Keratinocyte (primary cell): ENCODE results near the gene CENATAC. TPM values are rescaled to one million over a fixed set of nuclear protein-coding genes. Genes with fewer than 3 reads are reported as not detected.
"Not testable (repeated sequence)": the region's sequence is repeated elsewhere in the genome, so short reads cannot be mapped to it uniquely, and the experiment has no call there.

Experiments used
- DNase-seq: peaks from one replicate; pipeline ENCODE4 v3.0.0-alpha.2; 2011; ENCODE audit warnings: low read depth, missing footprints, low spot score
- FAIRE-seq: peaks from 2 replicates; lab custom pipeline; 2011; peaks lifted over from hg19 to GRCh38; lab: Jason Lieb, UNC
- H2AFZ ChIP-seq: 2 replicates; pipeline ENCODE4 v1.6.0; 2012; ENCODE audit warnings: low read length, control low read depth, inconsistent platforms; ENCODE audit not compliant: control insufficient read depth
- H3K27ac ChIP-seq: 2 replicates; pipeline ENCODE4 v1.5.1; 2011; ENCODE audit warnings: low read length; ENCODE audit not compliant: control insufficient read depth, insufficient read depth
- H3K27me3 ChIP-seq: 3 replicates; pipeline ENCODE4 v1.6.0; 2011; ENCODE audit warnings: low read length; ENCODE audit not compliant: control insufficient read depth, insufficient read depth; ENCODE audit errors: extremely low read depth
- H3K36me3 ChIP-seq, 2 experiments: 2 replicates in 1 of 2; 3 replicates in 1 of 2; pipeline ENCODE4 v1.5.1; 2011; ENCODE audit warnings: low read length in 2 of 2, mild to moderate bottlenecking in 1 of 2; ENCODE audit not compliant: control insufficient read depth in 2 of 2, insufficient read depth in 2 of 2; ENCODE audit errors: extremely low read depth in 1 of 2
- H3K4me1 ChIP-seq: 3 replicates; pipeline ENCODE4 v1.5.1; 2011; ENCODE audit warnings: low read length; ENCODE audit not compliant: control insufficient read depth, insufficient read depth; ENCODE audit errors: extremely low read depth
- H3K4me2 ChIP-seq: 3 replicates; pipeline ENCODE4 v1.6.0; 2011; ENCODE audit warnings: low read depth, low read length; ENCODE audit not compliant: control insufficient read depth, insufficient read depth; ENCODE audit errors: extremely low read depth
- H3K4me3 ChIP-seq, 3 experiments: fragments of 200-600 bp in 1 of 3; sonication (generic) in 1 of 3; 2 replicates in 2 of 3; 3 replicates in 1 of 3; pipeline ENCODE4 v1.5.1; 2011 to 2016; ENCODE audit warnings: low read length in 3 of 3, mild to moderate bottlenecking in 3 of 3, control low read depth in 2 of 3, inconsistent platforms in 1 of 3, low read depth in 1 of 3, mixed read lengths in 1 of 3, mixed run types in 1 of 3, moderate library complexity in 1 of 3; ENCODE audit not compliant: control insufficient read depth in 2 of 3, insufficient read depth in 2 of 3; ENCODE audit errors: extremely low read depth in 1 of 3
- H3K79me2 ChIP-seq: 2 replicates; pipeline ENCODE4 v1.6.0; 2012; ENCODE audit warnings: low read length; ENCODE audit not compliant: control insufficient read depth, insufficient read depth
- H3K9ac ChIP-seq: 3 replicates; pipeline ENCODE4 v1.6.0; 2011; ENCODE audit warnings: low read length; ENCODE audit not compliant: control insufficient read depth, insufficient read depth; ENCODE audit errors: extremely low read depth
- H3K9me1 ChIP-seq: 3 replicates; pipeline ENCODE4 v1.6.0; 2011; ENCODE audit warnings: low read length; ENCODE audit not compliant: control insufficient read depth, insufficient read depth; ENCODE audit errors: extremely low read depth
- H3K9me3 ChIP-seq: 2 replicates; pipeline ENCODE4 v1.5.1; 2012; ENCODE audit warnings: low read depth, low read length; ENCODE audit not compliant: control insufficient read depth
- H4K20me1 ChIP-seq: 3 replicates; pipeline ENCODE4 v1.6.0; 2011; ENCODE audit warnings: low read length; ENCODE audit not compliant: control insufficient read depth, insufficient read depth; ENCODE audit errors: extremely low read depth
- EZH2 ChIP-seq: IDR thresholded peaks from one replicate; pipeline ENCODE4 v1.6.1; 2012; ENCODE audit warnings: inconsistent platforms, mild to moderate bottlenecking, low read length, moderate library complexity
- dilution Hi-C: fragments of 300-500 bp; cut with MboI; formaldehyde crosslinking; loops from one replicate; pipeline ENCODE4 v1.7.0; 2020; ENCODE audit warnings: low sequenced_read_pairs; ENCODE audit not compliant: extremely low pct_ligation_motif_present
- polyA plus RNA-seq, 5 experiments: library from polyadenylated mRNA; depleted of rRNA in 3 of 5; stranded (reverse) in 3 of 5; stranded (forward) in 1 of 5; unstranded in 1 of 5; fragments of >200 nt; gene quantifications; 1 replicate in 1 of 5; 2 replicates in 3 of 5; 3 replicates in 1 of 5; pipeline versions ENCODE4 v1.2.1 to v1.2.3, GENCODE V29; 2011 to 2012; ENCODE audit warnings: missing spikeins in 2 of 5, low read depth in 1 of 5, low replicate concordance in 1 of 5
- TF ChIP-seq, protein P1 (sequence below), 3 experiments: IDR thresholded peaks in 1 of 3; conservative IDR thresholded peaks in 1 of 3; optimal IDR thresholded peaks in 1 of 3; 2 replicates in 2 of 3; 3 replicates in 1 of 3; pipeline versions ENCODE3 to v1.5.1; 2011; ENCODE audit warnings: low read length in 3 of 3, mild to moderate bottlenecking in 3 of 3, moderate library complexity in 2 of 3, control low read depth in 1 of 3, inconsistent platforms in 1 of 3; ENCODE audit not compliant: insufficient read depth in 2 of 3; ENCODE audit errors: extremely low read depth in 1 of 3

The CENATAC gene
- polyA plus RNA-seq, 1 donor (not counting 4 experiments of a cell fraction or from before 2014, with no cell fraction given), result 22.6 TPM

DNA sequence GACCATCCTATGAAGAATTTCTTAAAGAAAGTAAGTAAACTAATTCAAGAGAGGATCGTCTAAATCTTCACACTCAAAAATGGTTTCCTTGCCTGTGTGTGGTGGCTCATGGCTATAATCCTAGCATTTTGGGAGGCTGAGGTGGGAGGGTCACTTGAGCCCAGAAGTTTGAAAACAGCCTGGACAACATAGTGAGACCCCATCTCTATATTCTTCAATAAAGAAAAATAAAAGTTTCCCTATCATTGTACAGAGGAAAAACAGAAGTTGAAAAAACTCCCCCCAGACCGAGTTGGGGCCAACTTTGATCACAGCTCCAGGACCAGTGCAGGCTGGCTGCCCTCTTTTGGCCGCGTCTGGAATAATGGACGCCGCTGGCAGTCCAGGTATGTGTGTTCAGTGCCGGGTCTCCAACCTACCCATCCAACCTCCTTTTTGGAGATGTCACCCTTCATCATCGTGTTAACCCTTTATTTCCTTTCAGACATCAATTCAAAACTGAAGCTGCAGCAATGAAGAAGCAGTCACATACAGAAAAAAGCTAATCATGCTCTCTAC is 17.2 kb downstream of the CENATAC start:
- TF ChIP-seq, protein P1, sequence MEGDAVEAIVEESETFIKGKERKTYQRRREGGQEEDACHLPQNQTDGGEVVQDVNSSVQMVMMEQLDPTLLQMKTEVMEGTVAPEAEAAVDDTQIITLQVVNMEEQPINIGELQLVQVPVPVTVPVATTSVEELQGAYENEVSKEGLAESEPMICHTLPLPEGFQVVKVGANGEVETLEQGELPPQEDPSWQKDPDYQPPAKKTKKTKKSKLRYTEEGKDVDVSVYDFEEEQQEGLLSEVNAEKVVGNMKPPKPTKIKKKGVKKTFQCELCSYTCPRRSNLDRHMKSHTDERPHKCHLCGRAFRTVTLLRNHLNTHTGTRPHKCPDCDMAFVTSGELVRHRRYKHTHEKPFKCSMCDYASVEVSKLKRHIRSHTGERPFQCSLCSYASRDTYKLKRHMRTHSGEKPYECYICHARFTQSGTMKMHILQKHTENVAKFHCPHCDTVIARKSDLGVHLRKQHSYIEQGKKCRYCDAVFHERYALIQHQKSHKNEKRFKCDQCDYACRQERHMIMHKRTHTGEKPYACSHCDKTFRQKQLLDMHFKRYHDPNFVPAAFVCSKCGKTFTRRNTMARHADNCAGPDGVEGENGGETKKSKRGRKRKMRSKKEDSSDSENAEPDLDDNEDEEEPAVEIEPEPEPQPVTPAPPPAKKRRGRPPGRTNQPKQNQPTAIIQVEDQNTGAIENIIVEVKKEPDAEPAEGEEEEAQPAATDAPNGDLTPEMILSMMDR (optimal IDR thresholded peaks at IDR 0.05 in 1 of 3, IDR thresholded peaks at IDR 0.05 in 1 of 3, conservative IDR thresholded peaks at IDR 0.05 in 1 of 3; ENCODE audit: extremely low read depth in 1 of 3, insufficient read depth in 2 of 3, low read length in 3 of 3), result peak in 2 of 3 experiments; percentile 8 to 51
- TF ChIP-seq EZH2, result no peak
- peaks cover 2% of the 10 kb centered on the region for H4K20me1 ChIP-seq
- H3K9me3 ChIP-seq, result no peaks in the 10 kb centered on the region
- DNase-seq (no peak), FAIRE-seq (no peak)
- H3K9ac ChIP-seq, result no peak overlapping the region
- H2AFZ ChIP-seq, result no peak overlapping the region
- H3K4me2 ChIP-seq, result no peak overlapping the region
- dilution Hi-C loops, result no loop called here
- H3K36me3 ChIP-seq, result peaks cover 21 to 43% of the 10 kb centered on the region in 2 experiments
- no peaks in the 10 kb centered on the region for H3K27me3 ChIP-seq
- peaks cover 17% of the 10 kb centered on the region for H3K4me1 ChIP-seq
- no peak overlapping the region for H3K4me3 ChIP-seq
- H3K27ac ChIP-seq, result no peak overlapping the region
- peaks cover 44% of the 10 kb centered on the region for H3K79me2 ChIP-seq
- H3K9me1 ChIP-seq, result no peaks in the 10 kb centered on the region

- TF ChIP-seq EZH2, result no peak
- TF ChIP-seq, protein P1 (optimal IDR thresholded peaks at IDR 0.05 in 1 of 3, IDR thresholded peaks at IDR 0.05 in 1 of 3, conservative IDR thresholded peaks at IDR 0.05 in 1 of 3; ENCODE audit: extremely low read depth in 1 of 3, insufficient read depth in 2 of 3, low read length in 3 of 3), result no peak
- peak overlapping the region in 2 of 3 experiments; percentile 99 for H3K4me3 ChIP-seq
- dilution Hi-C loops, result no loop called here
- peaks cover 19% of the 10 kb centered on the region for H3K4me1 ChIP-seq
- H3K9ac ChIP-seq, result peak overlapping the region; percentile 98
- peak overlapping the region; percentile 82 for H3K4me2 ChIP-seq
- no peaks in the 10 kb centered on the region for H3K9me3 ChIP-seq
- no peak overlapping the region for H2AFZ ChIP-seq
- no peak for FAIRE-seq
- H3K27ac ChIP-seq, result peak overlapping the region; percentile 94
- peaks cover 49% of the 10 kb centered on the region for H3K79me2 ChIP-seq
- DNase-seq, result no peak
- peaks cover 2% of the 10 kb centered on the region for H4K20me1 ChIP-seq
- peaks cover 19 to 37% of the 10 kb centered on the region in 2 experiments for H3K36me3 ChIP-seq
- no peaks in the 10 kb centered on the region for H3K9me1 ChIP-seq
- H3K27me3 ChIP-seq, result no peaks in the 10 kb centered on the region
Measured at GRCh38 chr11:119016216-119017009, 18.5 kb downstream of the CENATAC start.

DNA sequence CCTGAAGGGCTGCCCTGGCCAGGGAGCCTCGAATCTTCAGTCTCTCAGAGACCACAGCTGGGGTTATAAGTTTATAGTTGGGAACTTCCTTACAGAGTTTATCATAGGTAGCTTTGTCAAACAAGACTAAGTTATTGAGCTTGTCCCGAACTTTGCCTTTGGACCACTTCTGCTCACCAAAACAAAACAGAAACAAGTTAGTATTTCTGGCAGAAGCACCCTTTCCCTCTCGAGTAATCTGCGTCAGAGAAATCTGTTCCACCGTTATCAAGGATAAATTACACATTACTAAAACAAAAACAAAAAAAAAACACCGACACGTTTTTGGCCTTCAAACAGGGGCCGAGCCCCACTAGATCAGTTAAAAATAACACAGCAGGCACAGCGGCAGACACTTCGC is 19.4 kb downstream of the CENATAC start:
- peak overlapping the region; percentile 82 for H3K4me2 ChIP-seq
- H3K9me3 ChIP-seq, H2AFZ ChIP-seq, FAIRE-seq, H3K9me1 ChIP-seq, H3K27me3 ChIP-seq, DNase-seq, dilution Hi-C loops, H4K20me1 ChIP-seq: not testable (repeated sequence)
- H3K27ac ChIP-seq, result peak overlapping the region; percentile 94
- H3K9ac ChIP-seq, result peak overlapping the region; percentile 98
- peaks cover 19% of the 10 kb centered on the region for H3K4me1 ChIP-seq
- H3K4me3 ChIP-seq, result peak overlapping the region; percentile 83 to 99 (median 99)
- H3K79me2 ChIP-seq, result peaks cover 53% of the 10 kb centered on the region
- peaks cover 18 to 32% of the 10 kb centered on the region in 2 experiments for H3K36me3 ChIP-seq
